HG03175 (cell line): ENCODE data around the gene CHST5.
"Not testable (repeated sequence)": the region's sequence is repeated elsewhere in the genome, so short reads cannot be mapped to it uniquely, and the experiment has no call there.

ENCODE experiments used
- ATAC-seq: cut with Tn5 transposase; IDR thresholded peaks from one replicate; pipeline ENCODE4 v1.9.1; 2021; ENCODE audit warnings: mild to moderate bottlenecking, moderate library complexity; ENCODE audit not compliant: unreplicated experiment

Gene CHST5

DNA sequence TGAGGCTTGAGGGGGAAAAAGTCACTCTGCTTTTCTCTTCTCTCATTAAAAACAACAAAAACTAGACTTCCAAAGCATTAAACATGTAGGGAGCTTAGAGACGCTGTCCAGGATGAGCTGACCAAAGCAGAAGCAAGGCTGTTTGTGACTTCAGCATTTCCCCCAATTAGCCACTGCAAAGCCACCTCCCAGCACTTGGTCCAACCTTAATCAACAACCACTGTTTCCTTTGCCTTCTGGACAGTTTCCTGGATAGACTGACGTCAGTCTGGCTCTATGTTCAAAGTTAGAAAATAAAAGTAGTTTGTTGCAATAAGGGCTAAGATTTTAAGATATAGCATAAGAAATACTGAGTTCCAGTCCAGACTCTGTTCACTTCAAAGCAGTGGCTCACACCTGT lies 17.0 kb upstream of the CHST5 start:
- no peak for ATAC-seq

DNA sequence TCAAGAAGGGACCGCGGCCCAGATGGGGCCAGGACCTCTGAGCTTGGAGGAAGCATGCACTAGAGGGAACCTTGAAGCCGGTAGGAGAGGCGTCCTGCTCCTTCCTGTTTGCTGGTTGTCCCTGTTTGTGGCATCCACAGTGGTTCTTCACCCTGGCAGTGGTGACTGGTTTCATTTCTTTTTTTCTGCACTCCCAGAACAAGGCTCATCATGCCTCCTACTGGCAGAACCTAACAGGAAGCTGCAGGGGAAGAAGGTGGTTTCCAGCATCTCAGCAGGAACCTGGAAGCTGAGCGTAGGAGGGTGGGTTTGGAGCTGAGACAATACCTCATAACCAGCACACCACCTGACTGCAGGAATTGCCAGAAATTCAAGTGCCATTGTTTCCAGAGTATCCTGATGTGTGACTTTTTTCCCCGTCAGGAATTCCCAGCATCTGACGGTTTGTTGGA lies 14.3 kb upstream of the CHST5 start:
- peak; percentile 85 for ATAC-seq

DNA sequence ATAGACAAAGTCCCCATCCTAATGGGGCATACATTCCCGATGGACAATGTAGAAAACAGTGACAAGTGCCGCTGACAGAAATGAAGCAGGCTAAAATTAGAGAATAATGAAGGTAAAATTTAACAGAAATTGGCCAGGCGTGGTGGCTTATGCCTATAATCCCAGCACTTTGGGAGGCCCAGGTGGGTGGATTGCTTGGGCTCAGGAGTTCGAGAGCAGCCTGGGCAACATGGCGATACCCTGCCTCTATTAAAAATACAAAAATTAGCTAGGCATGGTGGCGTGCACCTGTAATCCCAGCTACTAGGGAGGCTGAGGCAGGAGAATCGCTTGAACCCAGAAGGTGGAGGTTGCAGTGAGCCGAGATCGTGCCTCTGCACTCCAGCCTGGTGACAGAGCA lies 12.5 kb upstream of the CHST5 start:
- not testable (repeated sequence) for ATAC-seq

DNA sequence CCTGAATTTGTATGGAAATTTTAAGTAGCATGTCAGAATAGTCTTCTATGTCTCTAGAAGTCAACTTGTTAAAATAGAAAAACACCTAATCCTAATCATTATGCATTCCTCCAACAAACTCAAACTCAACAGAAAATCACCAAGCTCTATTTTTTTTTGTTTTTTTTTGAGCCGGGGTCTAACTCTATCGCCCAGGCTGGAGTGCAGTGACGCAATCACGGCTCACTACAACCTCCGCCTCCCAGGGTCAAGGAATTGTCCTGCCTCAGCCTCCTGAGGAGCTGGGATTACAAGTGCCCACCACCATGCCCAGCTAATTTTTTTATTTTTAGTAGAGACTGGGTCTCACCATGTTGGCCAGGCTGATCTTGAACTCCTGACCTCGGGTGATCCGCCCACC lies 10.4 kb upstream of the CHST5 start:
- no peak for ATAC-seq

DNA sequence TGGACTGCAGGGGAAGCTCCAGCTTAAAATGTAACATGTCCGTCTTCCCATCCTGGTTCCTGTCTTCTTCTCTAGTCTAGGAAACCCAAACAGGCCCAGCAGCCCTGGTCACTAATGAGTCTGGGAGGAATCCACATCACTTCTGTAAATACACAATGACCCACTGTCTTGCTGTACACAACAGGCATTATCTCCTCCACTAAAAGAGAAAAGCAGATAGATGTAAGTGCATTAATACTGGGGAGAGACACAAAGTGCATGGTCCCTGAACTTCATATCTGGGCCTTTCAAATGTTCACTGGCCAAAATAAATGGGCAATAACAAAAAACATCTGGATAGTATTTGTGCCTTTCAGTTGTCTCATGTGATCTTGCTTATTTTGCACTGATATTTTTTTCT lies 10.0 kb upstream of the CHST5 start:
- ATAC-seq: not testable (repeated sequence)

DNA sequence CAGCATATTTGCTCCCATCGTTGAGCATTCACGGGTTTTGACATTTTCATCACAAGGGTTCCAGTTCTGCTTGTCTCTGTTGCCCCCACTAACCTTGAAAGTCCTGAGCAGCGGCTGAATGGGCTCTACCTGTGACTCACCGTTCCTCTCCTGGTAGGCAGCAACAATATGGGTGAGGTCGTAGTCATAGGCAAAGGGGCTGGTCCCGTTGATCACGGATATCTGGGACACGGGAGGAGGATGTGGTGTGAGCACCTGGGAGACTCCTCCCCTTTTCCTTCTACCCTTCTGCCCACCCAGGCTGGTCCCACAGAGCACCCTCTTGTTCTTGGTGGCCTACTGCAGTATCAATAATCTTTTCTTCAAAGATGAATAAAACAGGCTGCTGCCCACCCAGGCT lies 6.6 kb upstream of the CHST5 start:
- ATAC-seq: not testable (repeated sequence)

DNA sequence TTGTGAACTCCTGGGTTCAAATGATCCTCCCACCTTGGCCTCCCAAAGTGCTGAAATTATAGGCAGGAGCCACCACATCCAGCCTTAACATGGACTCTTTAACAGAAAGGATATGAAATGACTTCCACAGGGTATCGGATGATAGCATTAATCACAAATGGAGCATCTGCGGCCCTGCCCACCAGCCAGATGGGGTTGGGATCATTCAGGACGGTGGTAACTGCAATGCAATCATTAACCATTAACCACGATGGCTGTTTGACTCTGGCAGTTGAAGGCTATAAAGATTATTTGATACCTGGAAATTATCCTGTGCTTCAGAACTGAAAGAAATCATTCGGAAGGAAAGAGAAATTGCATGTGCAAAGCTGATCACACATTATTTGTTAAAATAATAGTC lies 5.3 kb upstream of the CHST5 start:
- no peak for ATAC-seq

DNA sequence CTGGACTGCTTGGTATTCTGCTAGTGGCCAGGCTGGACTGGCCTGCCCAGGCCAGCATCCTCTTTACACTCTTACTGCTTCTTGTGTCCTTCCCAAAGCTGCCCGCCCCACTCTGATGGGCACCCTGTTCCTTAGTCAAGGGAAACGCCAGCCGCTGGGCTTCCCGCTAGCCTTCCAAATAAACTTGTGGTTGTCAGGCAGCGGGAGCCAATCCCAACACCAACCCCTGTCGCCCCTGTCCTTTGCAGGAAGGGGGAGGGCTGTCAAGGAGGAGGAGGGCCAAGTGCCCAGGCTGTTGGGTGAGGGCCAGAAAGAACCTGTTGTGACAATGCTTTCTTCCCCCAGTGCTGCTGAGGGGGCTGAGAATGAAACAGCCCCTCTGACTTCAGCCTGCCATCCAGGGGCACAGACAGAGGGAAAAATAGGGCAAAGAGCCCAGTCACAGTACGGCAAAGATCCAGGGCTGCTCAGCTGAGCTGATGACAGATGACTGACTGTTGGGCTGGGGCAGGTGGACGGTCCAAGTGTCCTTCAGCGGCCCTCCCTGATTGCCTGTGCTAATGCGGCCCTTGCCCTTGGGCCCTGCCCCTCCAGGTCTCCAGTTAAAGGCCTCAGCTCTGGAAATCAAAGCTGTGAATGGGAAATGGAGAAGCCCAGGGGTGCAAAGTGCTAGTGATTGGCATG lies 3.1 kb upstream of the CHST5 start:
- ATAC-seq: not testable (repeated sequence)

DNA sequence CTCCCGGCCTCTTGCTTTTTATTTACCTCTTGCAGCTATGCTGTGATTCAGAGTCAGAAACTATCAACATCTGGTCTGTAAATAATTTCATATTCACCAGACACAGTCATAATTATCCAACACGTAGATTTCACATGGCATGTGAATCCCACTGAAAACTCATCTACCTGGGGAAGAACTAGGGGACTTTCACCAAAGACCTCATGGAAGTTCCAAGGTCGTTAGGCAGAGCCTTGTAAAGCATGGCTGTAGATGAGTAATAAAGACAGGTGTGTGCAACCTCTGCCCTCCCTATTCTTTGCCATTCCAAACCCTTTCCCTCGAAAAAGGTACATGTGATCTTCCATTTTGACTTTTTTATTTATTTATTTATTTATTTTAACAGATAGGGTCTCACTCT lies 1.9 kb upstream of the CHST5 start:
- ATAC-seq: no peak

DNA sequence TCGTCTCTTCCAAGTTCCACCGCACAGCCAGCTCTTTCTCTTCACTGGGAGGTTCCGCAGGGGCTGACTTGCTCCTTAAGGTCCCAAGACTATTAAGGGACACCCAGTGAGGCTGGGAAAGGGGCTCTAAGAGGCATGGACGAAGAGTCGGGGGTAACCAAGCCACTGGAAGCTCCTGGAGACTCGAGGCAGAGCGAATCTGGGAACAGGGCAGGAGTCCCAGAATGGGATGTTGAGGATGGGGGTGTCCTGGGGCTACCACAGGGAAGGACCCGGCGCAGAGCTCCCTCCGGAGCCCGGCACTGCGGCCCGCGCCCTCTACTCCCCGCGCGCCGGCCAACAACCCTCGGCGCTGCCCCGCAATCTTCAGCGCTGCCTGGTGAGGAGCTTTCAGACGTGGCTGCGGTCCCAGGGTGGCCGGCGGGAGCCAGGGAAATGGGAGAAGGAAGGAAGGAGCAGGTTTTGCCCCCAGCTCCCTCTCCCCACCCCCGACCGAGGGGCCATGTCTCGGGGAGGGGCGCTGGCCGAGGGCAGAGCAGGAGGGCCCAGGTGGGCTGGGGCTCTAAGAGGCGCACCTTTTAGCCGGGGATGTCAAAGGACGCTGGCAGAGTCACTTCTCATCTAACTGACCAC lies 581 bp downstream of the CHST5 start:
- no peak for ATAC-seq

DNA sequence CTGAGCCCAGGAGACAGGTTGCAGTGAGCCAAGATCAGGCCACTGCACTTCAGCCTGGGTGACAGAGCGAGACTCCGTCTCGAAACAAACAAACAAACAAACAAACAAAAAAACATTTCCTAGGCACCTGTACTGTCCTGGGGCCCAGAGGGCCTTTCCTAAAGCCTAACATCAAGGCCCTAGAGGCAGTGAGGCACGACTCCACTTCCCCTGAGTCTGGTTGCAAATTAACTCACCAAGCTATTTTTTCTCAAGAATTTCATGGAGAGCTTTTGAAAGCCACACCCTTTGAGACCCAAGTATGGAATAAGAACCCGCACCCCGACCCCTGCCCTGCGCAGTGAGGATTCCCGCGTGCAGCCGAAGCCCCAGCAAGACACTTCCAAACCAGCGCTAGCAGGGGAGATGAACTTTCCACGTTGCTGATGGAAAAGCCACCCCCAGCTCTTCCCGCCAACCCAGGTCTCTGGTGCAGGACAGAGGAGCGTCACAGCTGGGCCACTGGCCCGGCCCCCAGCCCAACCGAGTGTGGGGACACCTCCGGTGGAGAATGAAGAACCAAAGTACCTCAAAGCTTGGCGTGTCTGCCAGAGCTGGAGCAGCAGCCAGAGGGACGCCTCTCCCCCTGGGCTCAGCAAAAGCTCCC lies 1.2 kb downstream of the CHST5 start:
- no peak for ATAC-seq

DNA sequence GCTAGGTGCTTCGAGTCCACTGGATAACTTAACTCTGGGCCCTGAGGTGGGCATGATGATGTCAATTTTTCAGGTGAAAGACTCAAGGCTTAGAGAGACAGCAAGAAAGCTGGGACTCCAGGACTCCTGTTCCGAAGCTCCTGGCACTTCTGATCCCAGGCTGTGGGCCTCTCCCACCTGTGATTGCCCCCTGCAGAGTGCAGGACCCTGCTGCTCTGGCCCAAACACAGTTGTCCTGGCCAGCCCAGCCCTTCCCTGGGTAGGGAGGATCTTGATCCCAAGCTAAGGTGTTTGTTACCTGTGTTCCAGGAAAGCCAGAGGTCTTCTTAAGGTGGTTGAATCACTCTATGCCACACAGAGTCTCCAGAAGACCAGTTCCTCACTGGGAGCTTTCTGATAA lies 3.1 kb downstream of the CHST5 start:
- ATAC-seq: no peak

DNA sequence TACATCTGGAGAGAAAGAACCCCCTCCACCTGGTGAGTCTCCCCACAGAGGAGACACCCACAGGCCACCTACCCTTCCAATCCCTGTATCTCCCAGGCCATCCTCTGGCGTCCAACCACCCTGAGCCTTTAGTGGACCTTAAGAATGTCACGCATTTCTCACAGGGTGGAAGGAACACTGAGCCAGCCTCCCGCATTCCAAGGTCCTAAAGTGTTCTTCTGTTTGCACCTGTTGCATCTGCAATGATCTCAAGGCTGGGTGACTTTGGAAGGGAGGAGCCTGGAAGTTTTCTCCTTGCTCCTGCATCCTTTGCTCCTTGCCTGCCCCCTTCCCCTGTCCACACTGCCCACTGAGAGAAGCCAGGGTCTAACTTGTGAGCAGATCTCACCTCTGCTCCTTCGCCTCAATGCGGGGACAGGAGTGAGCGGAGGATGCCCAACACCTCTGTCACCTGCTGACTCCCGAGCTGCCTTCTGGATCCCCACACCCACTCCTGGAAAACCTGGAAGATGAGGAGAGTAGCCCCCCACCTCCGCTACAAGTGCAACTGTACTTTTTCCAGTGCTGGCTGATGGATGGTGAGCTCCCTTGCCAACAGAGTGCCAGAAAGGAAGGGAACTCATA lies 3.7 kb downstream of the CHST5 start:
- no peak for ATAC-seq

DNA sequence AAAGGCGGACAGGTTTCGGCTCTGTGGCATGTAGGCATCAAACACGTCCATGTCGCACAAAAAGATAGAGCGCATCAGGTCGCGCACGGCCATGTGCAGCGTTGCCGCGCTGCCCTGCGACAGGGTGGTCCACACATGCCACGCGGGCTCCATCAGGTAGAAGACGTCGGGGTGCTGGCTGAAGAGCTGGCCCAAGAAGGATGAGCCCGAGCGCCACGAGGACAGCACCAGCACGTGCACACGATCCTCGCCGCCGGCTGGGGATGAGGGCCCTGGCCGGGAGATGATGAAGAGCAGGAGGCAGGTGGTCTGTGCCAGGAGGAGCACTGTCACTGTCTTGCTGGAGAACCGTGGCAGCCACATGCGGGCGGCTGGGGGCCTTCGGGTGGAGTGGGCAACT lies 5.9 kb downstream of the CHST5 start:
- no peak for ATAC-seq

DNA sequence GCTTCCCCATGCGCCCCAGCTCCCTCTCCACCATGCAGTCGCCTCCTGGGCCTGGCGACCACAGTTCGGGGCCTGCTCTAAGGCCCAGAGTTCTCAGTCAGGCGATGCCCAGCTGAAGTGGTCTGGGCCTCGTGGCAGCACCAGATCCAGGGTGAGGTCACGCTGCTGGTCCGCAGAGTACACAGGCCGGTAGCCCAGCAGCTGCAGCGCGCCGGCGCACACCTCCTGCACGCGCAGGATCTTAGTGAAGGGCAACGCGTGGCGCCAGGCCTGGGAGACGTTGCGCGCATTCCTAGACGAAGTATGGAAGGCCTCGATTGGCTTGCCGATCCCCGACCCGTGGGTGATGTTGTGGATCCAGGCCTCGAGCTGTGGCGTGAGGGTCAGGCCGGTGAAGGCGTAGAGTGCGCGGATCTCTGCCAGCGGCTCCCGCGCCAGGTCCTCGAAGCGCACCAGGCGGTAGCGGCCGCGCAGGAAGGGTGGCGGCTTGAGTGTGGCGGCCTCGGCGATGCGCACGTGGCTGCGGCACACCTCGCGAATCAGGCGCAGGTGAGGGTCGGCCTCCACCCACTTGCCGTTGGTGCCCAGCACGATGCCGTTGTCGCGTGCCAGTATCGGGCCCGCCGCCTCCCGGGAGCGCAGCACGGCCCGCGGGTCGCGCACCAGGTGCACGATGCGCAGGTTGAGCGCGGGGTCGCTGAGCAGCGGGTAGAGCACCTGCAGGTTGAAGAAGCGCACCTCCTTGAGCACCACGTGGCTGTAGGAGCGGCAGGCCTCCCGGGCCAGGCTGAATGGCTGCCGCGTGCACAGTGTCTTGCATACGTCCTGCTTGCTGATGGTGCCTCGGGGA lies 6.6 kb downstream of the CHST5 start:
- no peak for ATAC-seq

DNA sequence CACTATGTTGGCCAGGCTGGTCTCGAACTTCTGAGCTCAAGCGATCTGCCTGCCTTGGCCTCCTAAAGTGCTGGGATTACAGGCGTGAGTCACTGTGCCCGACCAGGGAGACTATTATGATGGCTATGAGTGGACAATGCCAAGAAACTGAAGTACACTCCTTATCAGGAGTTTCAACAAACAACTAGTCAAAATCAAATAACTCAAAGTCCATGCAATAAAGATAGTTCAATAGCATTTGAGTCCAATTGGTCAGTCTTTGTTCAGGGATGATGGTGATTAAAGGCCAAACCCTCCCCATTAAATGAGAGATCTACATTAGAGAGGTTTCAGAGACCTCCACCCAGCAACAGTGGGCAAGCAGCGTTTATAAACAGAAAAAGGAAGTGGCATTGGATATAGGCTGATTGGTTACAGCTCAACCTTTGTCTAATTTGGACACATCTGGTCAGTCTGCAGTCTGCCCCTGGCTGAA lies 8.0 kb downstream of the CHST5 start:
- no peak for ATAC-seq

DNA sequence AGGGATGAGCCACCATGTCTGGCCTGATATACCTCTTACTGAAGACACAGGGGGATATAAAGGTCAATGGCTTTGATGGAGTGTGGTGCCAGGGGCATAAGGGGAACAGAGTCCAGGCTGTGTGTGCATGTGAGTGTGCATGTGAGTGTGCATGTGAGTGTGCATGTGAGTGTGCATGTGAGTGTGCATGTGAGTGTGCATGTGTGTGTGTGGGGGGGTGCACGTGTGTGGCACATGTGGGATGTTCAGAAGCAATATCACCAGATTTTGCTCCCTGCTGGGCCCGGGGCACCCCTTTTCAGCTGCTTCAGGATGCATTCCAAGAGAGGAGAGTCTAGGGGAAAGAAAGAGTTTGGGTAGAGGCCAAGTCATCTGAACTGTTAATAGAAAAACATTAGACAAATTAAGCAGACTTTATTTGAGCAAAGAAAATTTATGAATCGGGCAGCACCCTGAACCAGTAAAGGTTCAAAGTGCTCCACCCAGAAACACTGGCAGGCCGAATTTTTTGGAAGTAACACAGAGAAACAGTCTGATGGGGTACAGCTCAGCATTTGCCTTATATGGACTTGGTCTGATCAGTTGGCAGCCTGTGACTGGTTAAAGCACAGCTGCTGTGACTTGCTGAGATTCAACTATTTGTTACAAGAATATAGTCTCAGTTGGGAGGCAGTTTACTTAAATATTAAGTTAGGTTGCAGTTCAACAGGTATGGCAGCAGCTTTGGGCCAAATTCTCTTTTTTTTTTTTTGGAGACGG lies 9.7 kb downstream of the CHST5 start:
- no peak for ATAC-seq

DNA sequence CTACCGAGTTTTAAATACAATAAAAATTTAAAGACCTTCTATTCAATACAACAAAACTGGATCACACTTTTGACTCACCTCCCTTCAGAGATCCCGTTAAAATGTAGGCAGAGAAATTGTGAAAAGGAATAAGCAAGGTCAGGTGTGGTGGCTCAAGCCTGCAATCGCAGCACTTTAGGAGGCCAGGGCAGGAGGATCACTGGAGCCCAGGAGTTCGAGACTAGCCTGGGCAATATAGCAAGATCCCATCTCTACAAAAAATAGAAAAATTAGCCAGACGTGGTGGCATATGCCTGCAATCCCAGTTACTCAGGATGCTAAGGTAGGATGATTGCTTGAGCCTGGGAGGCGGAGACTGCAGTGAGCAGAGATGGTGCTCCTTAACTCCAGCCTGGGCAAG lies 16.7 kb downstream of the CHST5 start:
- ATAC-seq: no peak

DNA sequence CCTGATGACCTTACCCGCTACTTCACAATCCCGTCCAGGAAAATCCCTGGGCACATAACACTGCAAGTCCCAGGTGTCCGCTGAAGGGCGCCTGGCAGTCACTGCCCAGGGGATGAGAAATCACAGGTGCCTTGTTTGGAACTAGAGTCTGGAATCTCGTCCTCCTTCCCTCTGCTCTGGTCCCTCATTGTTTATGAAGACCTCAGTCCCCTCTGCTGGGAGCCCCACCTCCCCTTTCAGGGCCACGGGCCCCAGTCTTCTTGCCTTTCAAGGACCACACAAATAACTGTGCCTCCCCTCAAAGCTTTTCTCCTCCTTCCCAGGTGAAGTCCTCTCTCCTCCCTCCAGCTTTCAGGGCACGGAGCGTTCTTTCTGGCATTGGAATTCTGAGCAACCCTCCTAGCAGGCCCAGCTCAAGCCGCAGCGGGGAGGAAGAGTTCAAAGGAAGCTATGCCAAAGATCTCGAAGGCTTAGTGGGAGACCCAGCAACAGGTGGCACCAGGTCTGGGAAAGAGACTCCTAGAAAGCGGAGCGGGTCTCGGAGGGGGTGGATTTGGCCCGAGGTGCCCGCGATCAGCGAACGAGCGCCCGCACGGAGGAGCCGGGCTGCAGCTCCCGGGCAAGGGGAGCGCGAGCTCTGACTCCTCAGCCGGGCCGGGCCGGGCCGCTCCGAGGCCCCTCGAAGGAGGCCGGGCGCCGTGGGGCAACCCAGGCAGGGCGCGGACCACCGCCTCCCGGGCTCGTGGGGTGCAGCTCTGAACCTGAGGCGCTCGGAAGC lies 19.5 kb downstream of the CHST5 start:
- peak; percentile 31 for ATAC-seq
